SK-N-DZ (cell line): ENCODE results near the gene ANGPTL1.
"Not testable (repeated sequence)": the region's sequence is repeated elsewhere in the genome, so short reads cannot be mapped to it uniquely, and the experiment has no call there.

Experiments used
- DNase-seq: peaks from one replicate; pipeline ENCODE4 v3.0.0-alpha.2; 2015; ENCODE audit warnings: low spot score

ANGPTL1 gene

DNA sequence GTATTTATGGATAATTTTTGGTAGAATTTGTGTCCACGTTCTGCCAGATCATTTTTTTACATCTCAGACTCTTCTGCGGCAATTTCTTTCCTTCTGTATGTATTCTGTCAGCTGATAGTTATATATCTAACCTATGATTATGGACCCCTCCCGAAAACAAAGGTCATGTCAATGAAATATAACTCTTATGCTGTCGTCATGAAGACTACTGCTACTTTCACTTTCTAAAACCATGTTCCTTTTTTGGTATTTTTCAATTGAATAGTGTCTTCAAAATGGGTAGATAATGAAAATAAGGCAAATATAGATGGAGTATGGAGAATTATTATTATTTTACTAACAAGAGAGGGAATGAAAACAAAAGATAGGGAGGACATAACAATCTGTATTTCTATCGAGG, 3.2 kb downstream of the ANGPTL1 start:
- DNase-seq = no peak

DNA sequence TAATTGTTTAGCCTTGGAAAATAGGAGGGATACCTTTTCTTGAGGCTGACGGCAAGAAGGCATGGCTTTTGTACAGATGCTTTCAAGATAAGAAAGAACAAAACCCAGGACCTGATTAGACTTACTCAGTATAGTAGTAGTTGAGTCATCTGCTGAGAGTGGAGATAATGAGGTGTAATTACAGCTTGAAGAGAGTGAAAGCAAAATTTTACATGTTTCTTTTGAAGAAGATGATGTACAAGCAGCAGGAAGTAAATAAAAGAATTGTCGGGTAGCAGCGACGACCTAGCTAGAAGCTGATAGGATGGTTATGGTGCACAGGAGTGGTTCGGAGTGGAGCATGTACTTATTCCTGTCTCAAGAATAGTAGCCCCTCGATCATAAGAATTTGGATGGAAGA, 6.6 kb downstream of the ANGPTL1 start:
- DNase-seq = peak; percentile 50

DNA sequence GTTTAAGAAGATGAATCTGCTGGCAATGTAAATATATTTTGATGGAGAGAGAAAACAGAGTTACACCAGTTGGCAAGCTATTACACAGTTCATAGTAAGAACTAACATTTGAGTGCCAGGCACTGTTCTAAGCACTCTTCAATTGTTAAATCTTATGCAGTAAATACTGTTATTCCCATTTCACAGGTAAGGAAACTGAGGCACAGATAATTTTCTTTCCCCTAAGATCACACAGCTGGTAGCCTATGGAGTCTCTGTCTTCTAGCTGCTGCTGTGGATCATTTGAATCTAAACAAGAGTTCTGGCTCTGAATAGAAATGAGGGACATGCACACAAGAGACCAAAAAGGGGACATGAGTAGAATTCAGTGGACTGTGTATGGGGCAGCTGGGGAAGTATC, 8.0 kb downstream of the ANGPTL1 start:
- no peak for DNase-seq

DNA sequence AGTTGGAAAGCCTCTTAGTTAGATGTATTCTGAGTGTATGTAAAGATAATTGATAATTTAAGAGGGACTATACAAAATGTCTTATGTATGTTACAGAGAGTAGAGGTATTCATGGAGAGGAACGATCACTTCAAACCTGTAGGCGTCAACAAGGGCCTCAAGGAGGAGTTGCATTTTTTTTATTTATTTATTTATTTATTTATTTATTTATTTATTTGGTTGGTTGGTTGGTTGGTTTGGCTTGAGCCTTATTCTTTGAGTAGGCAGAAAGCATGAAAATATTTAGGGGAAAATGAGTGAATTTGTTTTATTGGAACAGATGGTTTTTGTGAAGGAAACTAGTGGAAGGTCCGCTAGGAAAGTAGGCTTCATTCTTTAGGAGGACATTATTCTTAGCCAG, 8.5 kb downstream of the ANGPTL1 start:
- no peak for DNase-seq

DNA sequence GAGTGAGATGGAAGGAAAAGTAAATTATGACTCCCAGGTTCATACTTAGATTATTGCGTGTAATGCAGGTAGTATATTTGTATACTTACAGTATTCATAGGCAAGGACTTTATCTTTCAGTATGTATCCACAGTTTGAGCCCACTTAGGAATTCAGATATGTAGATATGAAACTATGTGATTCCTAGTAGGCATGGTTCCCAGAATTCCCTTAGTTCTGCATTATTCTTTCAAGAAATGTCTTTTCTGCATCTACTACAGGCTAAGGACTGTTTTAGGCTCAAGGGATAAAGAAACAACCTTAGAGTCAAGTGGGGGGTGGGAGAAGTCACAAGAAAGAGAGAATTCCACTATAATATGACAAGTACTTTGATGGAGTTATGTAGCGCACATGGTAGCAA, 13.8 kb downstream of the ANGPTL1 start:
- DNase-seq = no peak

DNA sequence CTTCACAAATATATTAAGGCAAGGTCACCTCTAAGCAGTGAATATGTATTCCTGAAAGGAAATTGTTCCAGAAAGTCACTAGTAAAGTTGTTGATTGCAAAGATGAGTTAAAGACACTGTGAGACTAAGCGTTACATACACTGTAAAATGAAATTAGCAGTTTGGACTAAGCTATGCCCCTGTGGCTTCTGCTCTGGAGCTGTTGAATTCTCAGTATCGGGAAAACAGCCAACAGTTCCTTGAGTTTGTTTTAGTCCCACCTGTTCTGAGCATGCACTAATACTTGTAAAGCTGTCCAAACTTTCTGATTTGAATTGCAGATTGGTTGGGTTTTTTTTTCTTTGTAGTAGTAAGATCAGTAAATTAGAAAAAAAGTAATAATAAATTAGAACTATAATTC, 21.0 kb downstream of the ANGPTL1 start:
- no peak for DNase-seq

DNA sequence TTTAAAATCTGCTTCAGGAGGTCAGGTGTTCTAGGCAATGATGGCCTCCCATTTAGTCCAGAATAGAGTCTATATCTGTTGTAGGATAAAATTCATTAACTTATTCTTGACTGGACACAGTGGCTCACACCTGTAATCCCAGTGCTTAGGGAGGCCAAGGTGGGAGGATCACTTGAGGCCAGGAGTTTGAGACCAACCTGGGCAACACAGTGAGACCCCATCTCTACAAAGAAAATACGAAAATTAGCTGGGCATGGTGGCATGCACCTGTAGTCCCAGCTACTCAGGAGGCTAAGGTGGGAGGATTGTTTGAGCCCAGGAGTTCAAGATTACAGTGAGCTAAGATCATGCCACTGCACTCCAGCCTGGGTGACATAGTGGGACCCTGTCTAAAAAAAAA, 23.0 kb downstream of the ANGPTL1 start:
- DNase-seq = not testable (repeated sequence)

DNA sequence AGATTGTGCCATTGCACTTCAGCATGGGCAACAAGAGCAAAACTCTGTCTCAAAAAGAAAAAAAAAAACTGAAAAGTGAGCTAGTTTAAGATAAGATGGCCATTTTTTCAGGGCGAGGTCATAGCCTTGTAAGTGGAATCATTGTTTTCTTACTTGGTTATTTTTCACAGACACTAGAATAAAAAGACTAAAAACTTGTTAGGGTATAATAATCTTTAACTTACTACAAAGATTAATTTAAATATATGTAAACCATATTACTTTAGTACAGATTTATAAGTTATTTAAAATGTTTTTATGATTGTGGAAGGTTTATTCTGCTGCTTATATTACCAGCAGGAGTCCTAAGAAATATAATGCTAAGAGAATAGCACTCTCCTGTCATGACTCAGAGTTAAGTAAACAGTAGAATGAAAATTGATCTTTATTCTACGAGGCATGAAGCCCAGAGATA, 23.5 kb downstream of the ANGPTL1 start:
- no peak for DNase-seq

DNA sequence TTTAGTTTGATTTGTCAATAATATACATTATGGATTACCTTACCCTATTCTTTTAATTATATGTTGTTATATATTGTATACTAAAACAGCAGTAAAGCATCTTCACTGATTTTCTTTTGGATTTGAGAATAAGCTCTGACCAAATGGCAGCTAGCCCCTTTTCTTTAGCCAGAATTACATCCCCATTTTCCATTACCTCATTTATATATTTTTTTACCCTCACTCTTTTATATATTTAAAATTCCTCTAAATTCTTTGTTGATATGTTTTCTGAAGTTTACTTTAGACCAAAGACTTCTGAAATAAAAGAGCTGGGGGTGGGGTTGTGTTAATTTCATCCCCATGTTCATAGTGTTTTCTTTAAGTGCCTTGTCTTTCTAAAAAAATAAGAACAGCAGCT, 24.6 kb downstream of the ANGPTL1 start:
- no peak for DNase-seq

DNA sequence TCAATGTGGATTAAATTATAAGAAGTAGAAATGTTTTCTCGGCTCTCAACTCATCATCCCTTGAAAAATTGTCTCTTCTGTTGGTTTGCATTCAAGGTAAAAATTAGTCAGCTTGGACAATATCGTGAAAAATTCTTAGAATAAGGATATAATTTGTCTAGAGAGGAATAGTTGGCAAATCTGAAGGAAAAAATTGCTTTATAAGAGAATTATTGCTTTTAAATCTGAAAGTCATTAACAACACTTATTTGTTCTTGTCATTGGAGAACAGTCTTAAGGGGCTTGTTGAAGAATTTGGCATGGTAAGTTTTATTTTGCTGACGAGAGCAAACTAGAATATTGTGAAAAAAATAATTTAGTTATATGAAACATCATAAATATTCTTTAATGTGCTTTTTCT, 26.4 kb downstream of the ANGPTL1 start:
- no peak for DNase-seq

DNA sequence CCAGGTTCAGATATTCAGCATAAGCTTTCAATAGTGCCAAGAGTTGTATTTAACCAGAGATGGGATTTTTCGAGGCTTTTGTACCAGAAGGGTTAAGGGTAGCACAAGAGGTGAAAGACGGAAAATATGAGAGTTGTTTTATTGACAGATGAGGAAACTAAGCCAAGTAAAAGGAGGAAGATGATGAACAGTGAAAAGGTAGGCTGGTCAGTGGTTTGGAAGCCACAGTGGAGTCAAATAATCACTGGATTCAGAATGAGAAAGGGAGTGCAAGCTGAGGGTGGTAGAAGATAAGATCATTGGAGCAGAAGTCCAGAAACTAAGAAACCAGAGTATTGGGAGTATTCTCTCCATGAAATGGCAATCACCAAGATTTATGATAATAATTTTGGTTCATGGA, 45.7 kb downstream of the ANGPTL1 start:
- no peak for DNase-seq

DNA sequence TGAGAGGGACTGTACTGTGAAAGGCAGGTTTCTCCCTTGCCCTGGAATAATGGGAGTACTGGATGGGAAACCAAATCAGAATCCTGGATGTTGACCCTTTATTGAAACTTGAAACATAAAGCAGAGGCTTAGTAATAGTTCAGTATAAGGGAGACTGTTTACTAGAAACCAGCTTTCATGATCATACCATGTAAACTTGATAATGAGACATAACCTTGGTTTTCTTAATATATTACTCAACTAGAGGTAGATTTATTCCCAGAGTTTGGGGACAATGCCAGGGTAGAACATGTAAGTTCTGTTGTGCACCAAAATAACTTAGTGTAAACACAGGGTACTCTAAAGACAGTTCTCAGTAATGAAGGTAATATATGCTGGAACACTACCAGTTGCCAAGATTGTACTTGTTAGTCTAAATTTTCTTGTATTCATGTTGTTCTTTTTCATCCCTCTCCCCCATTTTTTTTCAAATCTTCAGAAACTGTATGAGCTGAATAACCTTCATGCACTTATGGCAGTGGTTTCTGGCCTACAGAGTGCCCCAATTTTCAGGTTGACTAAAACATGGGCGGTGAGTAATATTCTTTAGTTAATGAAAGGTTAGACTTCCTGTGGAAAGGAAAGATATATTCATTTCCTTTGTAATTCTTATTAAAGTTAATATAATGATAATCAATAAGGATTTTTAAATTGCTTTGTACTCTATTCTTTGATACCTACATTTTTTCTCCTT, 49.6 kb downstream of the ANGPTL1 start:
- no peak for DNase-seq

DNA sequence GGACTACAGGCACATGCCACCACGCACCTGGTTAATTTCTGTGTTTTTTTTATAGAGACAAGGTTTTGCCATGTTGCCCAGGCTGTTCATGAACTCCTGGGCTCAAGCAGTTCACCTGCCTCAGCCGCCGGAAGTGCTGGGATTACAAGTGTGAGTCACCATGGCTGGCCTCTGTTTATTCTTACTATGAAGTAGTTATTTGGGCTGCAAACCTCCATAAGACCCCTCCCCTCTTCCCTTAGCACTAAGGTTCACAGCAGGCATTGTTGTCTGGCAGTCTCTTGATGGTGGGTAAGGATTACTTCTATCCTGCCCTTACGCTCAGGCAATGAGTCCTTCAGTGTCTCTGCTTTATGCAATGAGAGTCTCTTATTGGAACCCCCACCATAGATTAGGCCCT, 51.8 kb downstream of the ANGPTL1 start:
- no peak for DNase-seq

DNA sequence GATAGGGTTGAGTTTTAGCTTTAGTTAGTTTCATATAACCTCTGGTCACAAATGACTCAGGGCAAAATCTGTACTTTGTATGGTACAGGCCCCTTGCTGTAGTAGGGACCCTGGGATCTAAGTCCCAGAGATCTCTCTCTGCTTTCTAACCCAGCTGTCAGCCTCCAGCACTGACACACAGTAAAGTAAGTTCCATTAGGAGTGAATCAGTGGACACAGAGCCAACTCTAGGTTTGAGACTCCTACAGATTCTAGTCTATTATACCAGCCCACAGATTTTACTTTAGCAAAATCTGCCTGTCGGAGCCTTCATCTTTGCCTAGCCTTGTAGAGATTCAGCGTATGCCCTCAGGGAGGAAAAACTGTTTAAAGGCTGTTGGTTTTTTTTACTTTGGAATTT, 52.5 kb downstream of the ANGPTL1 start:
- DNase-seq = no peak

DNA sequence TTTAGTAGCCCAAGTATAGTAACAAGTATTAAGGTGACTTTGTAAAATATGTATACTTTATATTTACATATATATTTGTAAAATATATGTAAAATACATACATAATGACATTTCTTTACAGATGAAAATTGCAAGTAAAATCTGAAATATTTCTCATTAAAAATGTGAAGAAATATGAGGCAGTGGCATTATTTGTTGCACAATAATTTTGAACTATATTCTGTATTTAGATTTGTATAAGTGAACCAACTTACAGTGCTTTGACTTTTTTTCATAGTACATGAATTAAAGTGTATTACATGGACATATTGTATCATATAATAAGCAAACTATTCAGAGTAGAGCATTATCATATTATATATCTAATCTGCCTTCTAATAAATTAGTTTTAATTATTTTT, 60.3 kb downstream of the ANGPTL1 start:
- DNase-seq = no peak

DNA sequence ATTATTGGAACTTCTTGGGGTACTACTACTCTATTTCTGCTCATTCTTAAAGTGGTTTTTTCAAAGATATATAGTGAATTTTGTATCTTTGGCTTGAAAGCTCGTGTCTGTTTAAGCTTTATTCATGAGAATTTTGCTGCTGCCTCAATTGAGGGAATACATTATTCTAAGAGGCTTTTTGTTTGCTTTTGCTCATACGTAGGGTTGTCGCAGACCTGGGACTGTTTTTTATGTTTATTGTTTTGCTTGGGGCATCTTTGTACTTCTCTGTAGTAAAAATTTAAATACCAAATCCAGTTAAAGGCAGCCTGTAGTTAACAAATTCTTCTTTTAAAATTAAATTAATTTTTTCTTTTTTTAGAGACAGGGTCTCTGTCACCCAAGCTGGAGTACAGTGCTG, 62.3 kb downstream of the ANGPTL1 start:
- no peak for DNase-seq

DNA sequence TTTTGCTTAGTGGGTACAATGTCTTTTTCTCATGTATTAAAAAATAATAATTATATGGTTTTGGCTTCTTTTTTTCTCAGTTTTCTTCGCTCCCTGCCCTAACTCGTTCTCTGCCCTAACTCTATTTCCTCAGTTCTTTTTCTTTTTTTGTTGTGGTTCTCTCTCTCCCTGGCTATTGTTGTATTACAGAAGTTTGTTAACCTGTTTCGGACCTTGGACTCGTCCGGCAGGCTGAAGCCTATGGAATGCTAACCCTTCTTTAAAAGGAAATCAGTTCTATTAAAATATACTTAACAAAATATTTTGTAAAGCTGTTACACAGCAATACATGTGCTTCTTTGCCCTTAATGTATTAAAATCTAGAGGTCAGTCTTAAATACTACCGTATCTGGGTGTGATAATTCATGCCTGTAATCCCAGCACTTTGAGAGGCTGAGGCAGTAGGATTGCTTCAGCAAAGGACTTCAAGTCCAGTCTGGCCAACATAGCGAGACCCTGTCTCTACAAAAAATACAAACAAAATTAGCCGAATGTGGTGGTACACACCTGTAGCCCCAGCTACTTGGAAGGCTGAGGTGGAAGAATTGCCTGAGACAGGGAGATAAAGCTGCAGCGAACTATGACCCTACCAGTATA, 64.1 kb downstream of the ANGPTL1 start:
- no peak for DNase-seq

DNA sequence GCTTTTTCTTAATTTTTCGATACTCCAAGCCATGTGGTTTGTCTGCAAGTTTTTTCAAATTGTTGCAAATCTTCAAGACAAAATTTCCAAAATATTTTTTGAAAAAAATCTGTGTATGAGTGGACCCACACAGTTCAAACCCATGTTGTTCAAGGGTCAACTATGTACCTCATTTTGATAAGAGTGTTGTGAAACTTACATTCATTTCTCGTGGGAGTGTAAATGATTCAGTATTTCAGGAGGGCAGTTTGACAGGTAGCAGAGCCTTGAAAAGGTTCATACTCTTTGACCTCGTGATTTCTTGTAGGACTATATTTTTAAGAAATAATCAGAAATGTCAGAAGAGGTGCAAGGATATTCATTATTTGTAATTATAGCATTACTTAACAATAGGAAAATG, 68.0 kb downstream of the ANGPTL1 start:
- DNase-seq = no peak
